GOT3 (cell line): ENCODE data around the gene ZNHIT6.
"Not testable (repeated sequence)": the region's sequence is repeated elsewhere in the genome, so short reads cannot be mapped to it uniquely, and the experiment has no call there.

Source experiments
- DNase-seq: peaks from one replicate; lab custom pipeline; 2025; ENCODE audit warnings: mixed read lengths; lab: John Stamatoyannopoulos, UW

The ZNHIT6 gene

GRCh38 chr1:85707990-85708828, at the start of gene ZNHIT6:
Gene ZNHIT6 (minus strand): TSS chr1:85708433. CDS start chr1:85708284, 149 bp downstream.
- peak; percentile 43 for DNase-seq

GRCh38 chr1:85756864-85757263, 48.6 kb upstream of the ZNHIT6 start:
- DNase-seq = no peak

GRCh38 chr1:85748120-85748519, 39.9 kb upstream of the ZNHIT6 start:
- DNase-seq = no peak

- DNase-seq = no peak
These were observed 38.5 kb upstream of the ZNHIT6 start for GRCh38 chr1:85746777-85747176.

GRCh38 chr1:85743814-85744213, 35.6 kb upstream of the ZNHIT6 start:
- DNase-seq = no peak

- DNase-seq = no peak
These were observed 26.7 kb upstream of the ZNHIT6 start for GRCh38 chr1:85734931-85735330.

GRCh38 chr1:85718678-85719340, 10.6 kb upstream of the ZNHIT6 start:
- DNase-seq = no peak

GRCh38 chr1:85714418-85715114, 6.3 kb upstream of the ZNHIT6 start:
- not testable (repeated sequence) for DNase-seq

GRCh38 chr1:85708829-85709227, 595 bp upstream of the ZNHIT6 start:
- DNase-seq = no peak

GRCh38 chr1:85707267-85707989, 805 bp downstream of the ZNHIT6 start:
- DNase-seq = no peak

- no peak for DNase-seq
These were observed 2.3 kb downstream of the ZNHIT6 start for GRCh38 chr1:85705940-85706339.

- no peak for DNase-seq
These were observed 7.8 kb downstream of the ZNHIT6 start for GRCh38 chr1:85700422-85700821.

- DNase-seq = no peak
These were observed 10.3 kb downstream of the ZNHIT6 start for GRCh38 chr1:85697895-85698294.

GRCh38 chr1:85692730-85693314, 15.4 kb downstream of the ZNHIT6 start:
- no peak for DNase-seq

GRCh38 chr1:85689775-85690404, 18.3 kb downstream of the ZNHIT6 start:
- DNase-seq = no peak

- DNase-seq = no peak
These were observed 24.8 kb downstream of the ZNHIT6 start for GRCh38 chr1:85683292-85684025.

- DNase-seq = no peak
These were observed 27.1 kb downstream of the ZNHIT6 start for GRCh38 chr1:85681087-85681486.

- DNase-seq = no peak
These were observed 30.0 kb downstream of the ZNHIT6 start for GRCh38 chr1:85678193-85678592.

- DNase-seq = no peak
These were observed 30.6 kb downstream of the ZNHIT6 start for GRCh38 chr1:85677656-85678055.

GRCh38 chr1:85672031-85672660, 36.1 kb downstream of the ZNHIT6 start:
- no peak for DNase-seq
